ENCODE data around the gene GOLM1.

The GOLM1 gene

GRCh38 chr9:86102626-86103025, 3.3 kb upstream of the GOLM1 start:
- Histone ChIP-seq H4K20me1 (ENCODE audit: insufficient read depth, low read length) (no peaks in the 10 kb centered on the region), H3K9ac (ENCODE audit: low read length) (no peak overlapping the region), H3K4me3 (ENCODE audit: low read length) (no peak overlapping the region), H2AFZ (ENCODE audit: low read depth, low read length) (no peak overlapping the region), H3K4me2 (ENCODE audit: low read length) (no peak overlapping the region), H3K36me3 (replicated peaks; ENCODE audit: low read depth, low read length) (no peaks in the 10 kb centered on the region), H3K4me1 (ENCODE audit: low read length) (peaks cover 30% of the 10 kb centered on the region), H3K27ac (ENCODE audit: low read length) (no peak overlapping the region), H3K27me3 (ENCODE audit: low read depth, low read length) (peaks cover 46% of the 10 kb centered on the region), H3K79me2 (ENCODE audit: low read length) (peaks cover 2% of the 10 kb centered on the region), H3K9me3 (ENCODE audit: insufficient read depth, low read length) (no peaks in the 10 kb centered on the region)
- TF ChIP-seq EZH2phosphoT487 (IDR thresholded peaks at IDR 0.05; ENCODE audit: low read depth) (no peak), CTCF (IDR thresholded peaks at IDR 0.05; ENCODE audit: low read depth, low read length) (no peak)

- Histone ChIP-seq H3K9me3 (ENCODE audit: insufficient read depth, low read length) (no peaks in the 10 kb centered on the region), H3K4me3 (ENCODE audit: low read length) (peak overlapping the region; percentile 84), H3K27ac (ENCODE audit: low read length) (no peak overlapping the region), H3K79me2 (ENCODE audit: low read length) (peaks cover 15% of the 10 kb centered on the region), H3K27me3 (ENCODE audit: low read depth, low read length) (peaks cover 39% of the 10 kb centered on the region), H2AFZ (ENCODE audit: low read depth, low read length) (peak overlapping the region; percentile 92), H3K4me2 (ENCODE audit: low read length) (peak overlapping the region; percentile 97), H3K36me3 (replicated peaks; ENCODE audit: low read depth, low read length) (no peaks in the 10 kb centered on the region), H3K4me1 (ENCODE audit: low read length) (peaks cover 39% of the 10 kb centered on the region), H4K20me1 (ENCODE audit: insufficient read depth, low read length) (no peaks in the 10 kb centered on the region), H3K9ac (ENCODE audit: low read length) (peak overlapping the region; percentile 60)
- TF ChIP-seq EZH2phosphoT487 (IDR thresholded peaks at IDR 0.05; ENCODE audit: low read depth) (no peak), CTCF (IDR thresholded peaks at IDR 0.05; ENCODE audit: low read depth, low read length) (no peak; the same call in 1 of the 2 replicates)
These were observed 475 bp upstream of the GOLM1 start for GRCh38 chr9:86099701-86100364.

- peak overlapping the region; percentile 86 for H3K4me3 ChIP-seq (ENCODE audit: low read length)
These were observed 1.7 kb downstream of the GOLM1 start for GRCh38 chr9:86097510-86098224.

More at GRCh38 chr9:86097510-86098224, 1.7 kb downstream of the GOLM1 start:
- peak overlapping the region; percentile 63; the same call in 1 of the 2 replicates for H3K9ac ChIP-seq (ENCODE audit: low read length)
- H3K27ac ChIP-seq (ENCODE audit: low read length), result no peak overlapping the region
- peak overlapping the region; percentile 82 for H3K4me2 ChIP-seq (ENCODE audit: low read length)
- peaks cover 22% of the 10 kb centered on the region for H3K27me3 ChIP-seq (ENCODE audit: low read depth, low read length)
- H2AFZ ChIP-seq (ENCODE audit: low read depth, low read length), result no peak overlapping the region
- no peak for TF ChIP-seq CTCF (IDR thresholded peaks at IDR 0.05; ENCODE audit: low read depth, low read length)
- no peak for TF ChIP-seq EZH2phosphoT487 (IDR thresholded peaks at IDR 0.05; ENCODE audit: low read depth)
- H3K9me3 ChIP-seq (ENCODE audit: insufficient read depth, low read length), result no peaks in the 10 kb centered on the region
- no peaks in the 10 kb centered on the region for H4K20me1 ChIP-seq (ENCODE audit: insufficient read depth, low read length)
- no peaks in the 10 kb centered on the region for H3K36me3 ChIP-seq (replicated peaks; ENCODE audit: low read depth, low read length)
- peaks cover 53% of the 10 kb centered on the region for H3K4me1 ChIP-seq (ENCODE audit: low read length)
- peaks cover 15% of the 10 kb centered on the region for H3K79me2 ChIP-seq (ENCODE audit: low read length)
